ENCODE results near the gene TBL1XR1.

- no peak for TF ChIP-seq POLR2A (IDR thresholded peaks at IDR 0.05; ENCODE audit: low read length)
- TF ChIP-seq GATA1 (IDR thresholded peaks at IDR 0.05; ENCODE audit: low read depth, low read length): no peak
These were observed 27.2 kb downstream of the TBL1XR1 start for GRCh38 chr3:177169936-177170722.
